IMR-90 (cell line): ENCODE results near the gene CDH13. TPM values are rescaled to one million over a fixed set of nuclear protein-coding genes. Genes with fewer than 3 reads are reported as not detected.

ENCODE experiments used
- ATAC-seq: fragments of 200-7000 bp; cut with Tn5 transposase; 2 replicates; pipeline ENCODE4 v1.9.1; 2020; ENCODE audit warnings: low read depth, mild to moderate bottlenecking, moderate library complexity
- BruUV-seq: library from RNA; stranded (reverse); fragments of 400-500 nt; replicated peaks from 2 replicates; lab custom pipeline; 2021; lab: Mats Ljungman, UMichigan
- CTCF ChIA-PET: fragments of 300-600 bp; formaldehyde crosslinking; extraction: SDS; loops from one replicate; lab custom pipeline; 2021; ENCODE audit warnings: antibody characterized with exemption; lab: Yijun Ruan, JAX
- POLR2A ChIA-PET: fragments of 300-600 bp; sonication (Branson Sonifier 250); formaldehyde crosslinking; loops from one replicate; lab custom pipeline; 2022; ENCODE audit warnings: antibody characterized with exemption; ENCODE audit not compliant: unreplicated experiment; lab: Charles Lee
- DNase-seq: peaks from one replicate; pipeline ENCODE4 v3.0.0; 2013
- H2AFZ ChIP-seq: replicated peaks from 2 replicates; pipeline ENCODE3; 2013; ENCODE audit warnings: low read length, mild to moderate bottlenecking; ENCODE audit not compliant: poor library complexity
- H2AK5ac ChIP-seq: 2 replicates; pipeline ENCODE4 v1.6.1; 2013; ENCODE audit warnings: low read depth, low read length, inconsistent platforms
- H2AK9ac ChIP-seq: replicated peaks from 2 replicates; pipeline ENCODE3; 2013; ENCODE audit warnings: mild to moderate bottlenecking, low read depth, low read length, moderate library complexity; ENCODE audit not compliant: poor library complexity
- H2BK120ac ChIP-seq: 2 replicates; pipeline ENCODE4 v1.6.1; 2013; ENCODE audit warnings: low read depth, low read length, inconsistent platforms
- H2BK15ac ChIP-seq: 3 replicates; pipeline ENCODE4 v1.6.1; 2013; ENCODE audit warnings: low read depth, low read length, inconsistent platforms
- H2BK20ac ChIP-seq: 2 replicates; pipeline ENCODE4 v1.6.1; 2013; ENCODE audit warnings: low read depth, mild to moderate bottlenecking, inconsistent platforms, low read length, moderate library complexity
- H2BK5ac ChIP-seq: 2 replicates; pipeline ENCODE4 v1.6.1; 2013; ENCODE audit warnings: mild to moderate bottlenecking, low read depth, low read length, inconsistent platforms; ENCODE audit not compliant: poor library complexity, severe bottlenecking
- H3K14ac ChIP-seq: replicated peaks from 2 replicates; pipeline ENCODE4 v1.6.1; 2013; ENCODE audit warnings: low read depth, low read length, inconsistent platforms
- H3K18ac ChIP-seq: 2 replicates; pipeline ENCODE4 v1.6.1; 2013; ENCODE audit warnings: low read depth, low read length, control low read depth
- H3K23ac ChIP-seq: 2 replicates; pipeline ENCODE4 v1.6.1; 2013; ENCODE audit warnings: low read depth, low read length, inconsistent platforms
- H3K27ac ChIP-seq: 2 replicates; pipeline ENCODE4 v1.5.1; 2013; ENCODE audit warnings: mild to moderate bottlenecking, control low read depth, low read length; ENCODE audit not compliant: insufficient read depth
- H3K27me3 ChIP-seq: 2 replicates; pipeline ENCODE4 v1.6.1; 2013; ENCODE audit warnings: low read length; ENCODE audit not compliant: control insufficient read depth, insufficient read depth
- H3K36me3 ChIP-seq: 2 replicates; pipeline ENCODE4 v1.6.1; 2013; ENCODE audit warnings: low read length, mixed read lengths; ENCODE audit not compliant: control insufficient read depth, insufficient read depth
- H3K4ac ChIP-seq: 2 replicates; pipeline ENCODE4 v1.6.1; 2013; ENCODE audit warnings: low read depth, low read length, inconsistent platforms
- H3K4me1 ChIP-seq: 2 replicates; pipeline ENCODE4 v1.6.1; 2013; ENCODE audit warnings: low read length, mixed read lengths; ENCODE audit not compliant: control insufficient read depth, insufficient read depth
- H3K4me2 ChIP-seq: 2 replicates; pipeline ENCODE4 v1.6.1; 2013; ENCODE audit warnings: low read depth, mild to moderate bottlenecking, control low read depth, low read length, moderate library complexity
- H3K4me3 ChIP-seq: 2 replicates; pipeline ENCODE4 v1.5.1; 2013; ENCODE audit warnings: low read depth, mild to moderate bottlenecking, control low read depth, low read length, moderate library complexity; ENCODE audit not compliant: insufficient read depth
- H3K56ac ChIP-seq: 2 replicates; pipeline ENCODE4 v1.6.1; 2013; ENCODE audit warnings: low read length, inconsistent platforms; ENCODE audit not compliant: insufficient read depth; ENCODE audit errors: extremely low read depth
- H3K79me1 ChIP-seq, 2 experiments: 2 replicates each; pipeline ENCODE4 v1.6.1; 2013; ENCODE audit warnings: low read length in 2 of 2, inconsistent platforms in 1 of 2, low read depth in 1 of 2
- H3K9ac ChIP-seq: 2 replicates; pipeline ENCODE4 v1.6.1; 2013; ENCODE audit warnings: low read depth, low read length, control low read depth
- H3K9me1 ChIP-seq: 2 replicates; pipeline ENCODE4 v1.6.1; 2013; ENCODE audit warnings: low read length, inconsistent platforms; ENCODE audit not compliant: insufficient read depth
- H3K9me3 ChIP-seq: 2 replicates; pipeline ENCODE4 v1.6.1; 2013; ENCODE audit warnings: low read length; ENCODE audit not compliant: control insufficient read depth, insufficient read depth
- H4K20me1 ChIP-seq: 2 replicates; pipeline ENCODE4 v1.6.1; 2013; ENCODE audit warnings: low read length, inconsistent platforms; ENCODE audit not compliant: insufficient read depth
- H4K5ac ChIP-seq: 2 replicates; pipeline ENCODE4 v1.6.1; 2013; ENCODE audit warnings: mild to moderate bottlenecking, low read depth, low read length, control low read depth
- H4K8ac ChIP-seq, 2 experiments: 2 replicates each; pipeline ENCODE4 v1.6.1; 2013; ENCODE audit warnings: low read depth in 2 of 2, low read length in 2 of 2, control low read depth in 1 of 2, inconsistent platforms in 1 of 2
- H4K91ac ChIP-seq: 2 replicates; pipeline ENCODE4 v1.6.1; 2013; ENCODE audit warnings: low read depth, low read length, inconsistent platforms; ENCODE audit not compliant: insufficient read depth
- BHLHE40 ChIP-seq: fragments of 150-350 bp; IDR thresholded peaks from 2 replicates; pipeline ENCODE4 v1.6.1; 2016; ENCODE audit warnings: mild to moderate bottlenecking, low read depth, low read length
- CEBPB ChIP-seq: IDR thresholded peaks from 2 replicates; pipeline ENCODE4 v1.6.1; 2012; ENCODE audit warnings: low read depth, low read length, improper control_type of control experiment
- CHD1 ChIP-seq: IDR thresholded peaks from 2 replicates; pipeline ENCODE4 v1.6.1; 2012; ENCODE audit warnings: low read depth, low read length, improper control_type of control experiment
- CTCF ChIP-seq: conservative IDR thresholded peaks from 2 replicates; pipeline ENCODE4 v1.5.1; 2012; ENCODE audit warnings: mild to moderate bottlenecking, low read depth, low read length, improper control_type of control experiment
- ELK1 ChIP-seq: fragments of 150-350 bp; IDR thresholded peaks from 2 replicates; pipeline ENCODE4 v1.6.1; 2016; ENCODE audit warnings: low read depth, mild to moderate bottlenecking, low read length, moderate library complexity, borderline replicate concordance
- FOS ChIP-seq: fragments of 150-350 bp; IDR thresholded peaks from 2 replicates; pipeline ENCODE4 v1.6.1; 2016; ENCODE audit warnings: low read depth, low read length
- MAFK ChIP-seq: IDR thresholded peaks from 2 replicates; pipeline ENCODE4 v1.6.1; 2012; ENCODE audit warnings: low read depth, low read length, improper control_type of control experiment
- MAZ ChIP-seq: IDR thresholded peaks from 2 replicates; pipeline ENCODE4 v1.6.1; 2012; ENCODE audit warnings: low read depth, mild to moderate bottlenecking, low read length, improper control_type of control experiment, moderate library complexity, borderline replicate concordance
- MXI1 ChIP-seq: IDR thresholded peaks from 2 replicates; pipeline ENCODE4 v1.6.1; 2012; ENCODE audit warnings: low read depth, mild to moderate bottlenecking, low read length, moderate library complexity, borderline replicate concordance
- NFE2L2 ChIP-seq: fragments of 150-350 bp; IDR thresholded peaks from 2 replicates; pipeline ENCODE4 v1.6.1; 2016; ENCODE audit warnings: low read depth, mild to moderate bottlenecking, low read length
- POLR2A ChIP-seq: IDR thresholded peaks from 2 replicates; pipeline ENCODE4 v1.6.1; 2012; ENCODE audit warnings: mild to moderate bottlenecking, low read depth, low read length
- RAD21 ChIP-seq: IDR thresholded peaks from 2 replicates; pipeline ENCODE4 v1.6.1; 2012; ENCODE audit warnings: low read length, improper control_type of control experiment
- RCOR1 ChIP-seq: IDR thresholded peaks from 2 replicates; pipeline ENCODE4 v1.6.1; 2012; ENCODE audit warnings: mild to moderate bottlenecking, low read length, improper control_type of control experiment; ENCODE audit not compliant: insufficient replicate concordance
- RFX5 ChIP-seq: IDR thresholded peaks from 2 replicates; pipeline ENCODE4 v1.8.0; 2012; ENCODE audit warnings: low read depth, mild to moderate bottlenecking, low read length, moderate library complexity
- SMC3 ChIP-seq: fragments of 150-350 bp; IDR thresholded peaks from 2 replicates; pipeline ENCODE4 v1.6.1; 2016; ENCODE audit warnings: low read depth, mild to moderate bottlenecking, antibody characterized with exemption, low read length, moderate library complexity
- USF2 ChIP-seq: fragments of 150-350 bp; IDR thresholded peaks from 2 replicates; pipeline ENCODE4 v1.6.1; 2017; ENCODE audit warnings: mild to moderate bottlenecking, antibody characterized with exemption, low read length, low read depth
- WGBS, 2 experiments: methylation state at CpG; one replicate each; pipeline versions ENCODE4 v1.1.5 to v1.1.7; 2013; ENCODE audit warnings: missing lambda C conversion rate in 2 of 2; ENCODE audit not compliant: insufficient read length in 1 of 2; ENCODE audit errors: extremely low coverage in 2 of 2; 5-methylcytosine and 5-hydroxymethylcytosine counted together
- dilution Hi-C: fragments of 300-500 bp; cut with HindIII; formaldehyde crosslinking; loops from one replicate; pipeline ENCODE4 v1.14.3; 2018; ENCODE audit warnings: low sequenced_read_pairs; ENCODE audit not compliant: unreplicated experiment
- in situ Hi-C: fragments of 300-500 bp; cut with MboI; formaldehyde crosslinking; loops from 3 replicates; pipeline ENCODE4 v1.14.3; 2019; ENCODE audit warnings: low sequenced_read_pairs, inconsistent platforms, mixed read lengths
- intact Hi-C: fragments of 100-400 bp; cut with micrococcal nuclease; formaldehyde crosslinking; loops from 2 replicates; pipeline ENCODE4 v1.10.0; 2022
- polyA plus RNA-seq, 3 experiments: library from polyadenylated mRNA; depleted of rRNA; stranded (reverse); fragments of >200 nt; gene quantifications; 2 replicates each; pipeline ENCODE4 v1.2.3, GENCODE V29; 2012; ENCODE audit warnings: low replicate concordance in 1 of 3
- total RNA-seq: library from RNA; depleted of rRNA; stranded (reverse); fragments of >200 nt; gene quantifications from 2 replicates; pipeline ENCODE4 v1.2.3, GENCODE V29; 2012

The CDH13 gene
- total and polyA plus RNA-seq, 2 of the 4 experiments (the other 2 are of a cell fraction), result 61.6 to 74.7 TPM

- Histone ChIP-seq H3K4me3 (no peak overlapping the region), H3K9ac (no peak overlapping the region), H4K5ac (no peak overlapping the region), H3K9me1 (peaks cover 17% of the 10 kb centered on the region), H2BK15ac (no peak overlapping the region), H3K23ac (no peak overlapping the region), H2AK5ac (no peak overlapping the region), H3K36me3 (no peaks in the 10 kb centered on the region), H3K9me3 (no peaks in the 10 kb centered on the region), H2BK120ac (no peak overlapping the region), H3K4me1 (peaks cover 14% of the 10 kb centered on the region), H3K27ac (no peak overlapping the region), H3K4ac (peak overlapping the region; percentile 29; the same call in 1 of the 2 replicates), H4K8ac (no peak overlapping the region), H2BK20ac (0 out of 2 replicates have a peak overlapping the region, but pooled peaks have one; percentile 10), H2AFZ (no peak overlapping the region), H4K20me1 (no peaks in the 10 kb centered on the region; the same call in 1 of the 2 replicates), H3K4me2 (no peak overlapping the region), H3K79me1 (peaks cover 13 to 77% of the 10 kb centered on the region in 2 experiments), H4K91ac (no peak overlapping the region), H2BK5ac (no peak overlapping the region), H3K27me3 (no peaks in the 10 kb centered on the region), H3K18ac (no peak overlapping the region), H2AK9ac (no peak overlapping the region), H3K14ac (no peak overlapping the region), H3K56ac (no peak overlapping the region)
- in situ Hi-C loops, result no loop called here
- CTCF ChIA-PET, result interaction anchor here (0.6 kb wide), 1 partner anchor 1532 kb away, joined by 8 read pairs; no protein-coding TSS in a partner anchor
- TF ChIP-seq MAFK, result no peak
- TF ChIP-seq CEBPB, result no peak
- TF ChIP-seq USF2, result no peak
- TF ChIP-seq BHLHE40, result no peak
- TF ChIP-seq RAD21, result no peak
- no peak for TF ChIP-seq SMC3
- no peak for TF ChIP-seq RCOR1
- no peak for TF ChIP-seq FOS
- no peak for TF ChIP-seq RFX5
- TF ChIP-seq MXI1, result no peak
- TF ChIP-seq CHD1, result no peak
- no peak for TF ChIP-seq NFE2L2
- no peak for TF ChIP-seq POLR2A
- TF ChIP-seq MAZ, result no peak
- no peak for TF ChIP-seq CTCF
- no peak for TF ChIP-seq ELK1
- no CpG with 5 or more reads among the region's 2 CpGs for WGBS, 2 experiments
- DNase-seq, result no peak
- no peak for ATAC-seq
- BruUV-seq, result no TSS peak
- dilution Hi-C loops, result no loop called here
- intact Hi-C loops, result no loop called here
- POLR2A ChIA-PET, result no interaction called here
These were observed 76.4 kb downstream of the CDH13 start for GRCh38 chr16:82703161-82703560.
